GM12878 (cell line): ENCODE results near the gene KRT80. TPM values are rescaled to one million over a fixed set of nuclear protein-coding genes. Genes with fewer than 3 reads are reported as not detected.

Experiments used
- ATAC-seq: fragments of 200-7000 bp; cut with Tn5 transposase; 3 replicates; pipeline ENCODE4 v1.9.1; 2020; ENCODE audit warnings: mild to moderate bottlenecking, moderate library complexity
- BruUV-seq: library from RNA; stranded (reverse); fragments of 400-500 nt; replicated peaks from 2 replicates; lab custom pipeline; 2021; lab: Mats Ljungman, UMichigan
- CTCF ChIA-PET: fragments of 300-600 bp; sonication (Branson Sonifier 250); formaldehyde crosslinking; extraction: SDS; loops from one replicate; lab custom pipeline; 2021; ENCODE audit warnings: inconsistent platforms; lab: Yijun Ruan, JAX
- POLR2A ChIA-PET: fragments of 350-600 bp; formaldehyde crosslinking; extraction: SDS; loops from one replicate; lab custom pipeline; 2021; ENCODE audit warnings: inconsistent platforms; lab: Charles Lee
- RAD21 ChIA-PET: fragments of 300-600 bp; sonication (Branson Sonifier 250); formaldehyde crosslinking; loops from one replicate; lab custom pipeline; 2023; ENCODE audit warnings: antibody characterized with exemption; ENCODE audit not compliant: unreplicated experiment; lab: Charles Lee
- SMC1A ChIA-PET: fragments of 300-600 bp; sonication (Branson Sonifier 250); formaldehyde crosslinking; loops from one replicate; lab custom pipeline; 2023; ENCODE audit not compliant: unreplicated experiment, uncharacterized antibody; lab: Charles Lee
- DNase-seq: peaks from one replicate; pipeline ENCODE4 v3.0.0-alpha.2; 2011; ENCODE audit warnings: low read depth, low spot score
- FAIRE-seq: peaks from 3 replicates; lab custom pipeline; 2011; peaks lifted over from hg19 to GRCh38; lab: Jason Lieb, UNC
- H2AFZ ChIP-seq: 2 replicates; pipeline ENCODE4 v1.6.0; 2011; ENCODE audit warnings: low read depth, low read length, control low read depth; ENCODE audit not compliant: control insufficient read depth
- H3K27ac ChIP-seq: 2 replicates; pipeline ENCODE4 v1.5.1; 2011; ENCODE audit warnings: control low read depth; ENCODE audit not compliant: control insufficient read depth, insufficient read depth
- H3K27me3 ChIP-seq, 2 experiments: replicated peaks in 1 of 2; 2 replicates each; pipeline versions ENCODE4 v1.6.0 to v1.6.1; 2011; ENCODE audit warnings: low read length in 1 of 2; ENCODE audit not compliant: control insufficient read depth in 2 of 2, insufficient read depth in 2 of 2
- H3K36me3 ChIP-seq, 2 experiments: 2 replicates each; pipeline ENCODE4 v1.5.1; 2011; ENCODE audit warnings: low read length in 1 of 2; ENCODE audit not compliant: control insufficient read depth in 2 of 2, insufficient read depth in 2 of 2
- H3K4me1 ChIP-seq: 2 replicates; pipeline ENCODE4 v1.6.1; 2011; ENCODE audit warnings: mild to moderate bottlenecking, low read length, moderate library complexity, mixed read lengths; ENCODE audit not compliant: control insufficient read depth, insufficient read depth
- H3K4me2 ChIP-seq: 2 replicates; pipeline ENCODE4 v1.6.0; 2011; ENCODE audit warnings: control low read depth; ENCODE audit not compliant: control insufficient read depth, insufficient read depth
- H3K4me3 ChIP-seq: fragments of 200-600 bp; sonication (generic); 2 replicates; pipeline ENCODE4 v1.5.1; 2016
- H3K79me2 ChIP-seq: 2 replicates; pipeline ENCODE4 v1.6.0; 2011; ENCODE audit warnings: low read length; ENCODE audit not compliant: control insufficient read depth, insufficient read depth
- H3K9ac ChIP-seq: 2 replicates; pipeline ENCODE4 v1.8.0; 2011; ENCODE audit warnings: low read length, control low read depth, mixed read lengths; ENCODE audit not compliant: control insufficient read depth, insufficient read depth
- H3K9me3 ChIP-seq: replicated peaks from 3 replicates; pipeline ENCODE4 v1.5.1; 2011; ENCODE audit warnings: mild to moderate bottlenecking, low read length; ENCODE audit not compliant: control insufficient read depth, insufficient read depth
- H4K20me1 ChIP-seq: 2 replicates; pipeline ENCODE4 v1.6.0; 2011; ENCODE audit not compliant: control insufficient read depth, insufficient read depth
- ASH2L ChIP-seq: fragments of 300-600, 200-600 bp; sonication (generic); IDR thresholded peaks from 2 replicates; pipeline ENCODE4 v1.6.1; 2017; ENCODE audit warnings: low read depth, mild to moderate bottlenecking, borderline replicate concordance
- HDGF ChIP-seq: fragments of 450-650 bp; IDR thresholded peaks from 2 replicates; pipeline ENCODE4 v1.6.1; 2016; ENCODE audit warnings: antibody characterized with exemption
- IRF5 ChIP-seq: fragments of 450-650 bp; IDR thresholded peaks from 2 replicates; pipeline ENCODE4 v1.6.1; 2017; ENCODE audit warnings: borderline replicate concordance
- POLR2AphosphoS5 ChIP-seq: IDR thresholded peaks from 2 replicates; pipeline ENCODE4 v1.6.1; 2011; ENCODE audit warnings: mild to moderate bottlenecking, low read length, inconsistent platforms
- RAD21 ChIP-seq: IDR thresholded peaks from 2 replicates; pipeline ENCODE4 v1.6.1; 2011; ENCODE audit warnings: mild to moderate bottlenecking, low read depth, low read length, moderate library complexity; ENCODE audit not compliant: insufficient read depth
- SMC3 ChIP-seq: IDR thresholded peaks from 2 replicates; pipeline ENCODE4 v1.6.1; 2011; ENCODE audit warnings: low read length, improper control_type of control experiment, borderline replicate concordance
- TCF12 ChIP-seq: IDR thresholded peaks from 2 replicates; pipeline ENCODE4 v1.6.1; 2011; ENCODE audit warnings: low read depth, mild to moderate bottlenecking, low read length
- YY1 ChIP-seq: IDR thresholded peaks from 2 replicates; pipeline ENCODE4 v1.6.1; 2011; ENCODE audit warnings: low read depth, mild to moderate bottlenecking, low read length
- WGBS: methylation state at CpG from one replicate; pipeline ENCODE4 v1.1.6; 2016; ENCODE audit warnings: low lambda C conversion rate; ENCODE audit not compliant: insufficient replicate concordance, insufficient coverage; ENCODE audit errors: missing lambda C conversion rate; 5-methylcytosine and 5-hydroxymethylcytosine counted together
- in situ Hi-C: fragments of 300-500 bp; cut with MboI; formaldehyde crosslinking; loops from 9 replicates; pipeline ENCODE4 v1.14.3; 2018; ENCODE audit warnings: mixed read lengths
- intact Hi-C: fragments of 100-400 bp; cut with micrococcal nuclease; formaldehyde crosslinking; loops from one replicate; pipeline ENCODE4 v1.14.2; 2022; ENCODE audit not compliant: unreplicated experiment
- polyA plus RNA-seq, 11 experiments: library from polyadenylated mRNA; depleted of rRNA in 4 of 11; unstranded in 6 of 11; stranded (reverse) in 5 of 11; fragments of >200 nt; fragmentation: Nextera tagmentation in 4 of 11; fragmentation: Illumina TruSeq in 1 of 11; extraction: Ambion mirVana in 4 of 11; extraction: Trizol in 1 of 11; gene quantifications; 1 replicate in 1 of 11; 2 replicates in 10 of 11; pipeline versions ENCODE4 v1.2.1 to v1.2.3, GENCODE V29; 2011 to 2016; ENCODE audit warnings: inconsistent platforms in 2 of 11, missing spikeins in 2 of 11, low read depth in 1 of 11
- total RNA-seq, 4 experiments: library from RNA; depleted of rRNA in 3 of 4; stranded (reverse); fragments of >200 nt in 3 of 4; fragmentation: Illumina TruSeq in 1 of 4; extraction: Trizol in 1 of 4; gene quantifications; 2 replicates each; pipeline versions ENCODE4 v1.2.1 to v1.2.3, GENCODE V29; 2013 to 2021
- TF ChIP-seq, protein P1 (sequence below): fragments of 450-650 bp; IDR thresholded peaks from 2 replicates; pipeline ENCODE4 v1.6.1; 2017; ENCODE audit warnings: mild to moderate bottlenecking
- TF ChIP-seq, protein P2 (sequence below), 3 experiments: IDR thresholded peaks in 2 of 3; conservative IDR thresholded peaks in 1 of 3; 2 replicates each; pipeline ENCODE4 v1.5.1; 2011; ENCODE audit warnings: low read depth in 3 of 3, low read length in 3 of 3, mild to moderate bottlenecking in 3 of 3, control low read depth in 2 of 3, moderate library complexity in 2 of 3, inconsistent platforms in 1 of 3, mixed read lengths in 1 of 3; ENCODE audit not compliant: control insufficient read depth in 2 of 3, insufficient read depth in 1 of 3; ENCODE audit errors: extremely low read depth in 1 of 3

KRT80 gene
- total and polyA plus RNA-seq, 10 of the 15 experiments (the other 5 are each of a cell fraction or from before 2014, with no cell fraction given), result 0.01 TPM; not detected in 9

GRCh38 chr12:52221912-52222457 is 30.2 kb upstream of the KRT80 start:
- Histone ChIP-seq H3K9me3 (no peaks in the 10 kb centered on the region), H3K9ac (no peak overlapping the region), H3K27me3 (no peaks in the 10 kb centered on the region; a peak in 1 of 4 replicates), H3K79me2 (no peaks in the 10 kb centered on the region), H3K36me3 (no peaks in the 10 kb centered on the region), H3K27ac (no peak overlapping the region), H4K20me1 (no peaks in the 10 kb centered on the region), H3K4me1 (peaks cover 6% of the 10 kb centered on the region; the same call in 1 of the 2 replicates), H2AFZ (no peak overlapping the region), H3K4me3 (no peak overlapping the region), H3K4me2 (no peak overlapping the region)
- intact Hi-C loops, result no loop called here
- ChIA-PET CTCF (interaction anchor here (0.7 to 8.6 kb wide), 34 partner anchors 8 to 362 kb away, joined by 3 to 84 read pairs (median 4); partner anchors contain the start of gene KRT86), RAD21 (interaction anchor here (0.8 to 2.1 kb wide), 4 partner anchors 11 to 106 kb away, joined by 4 to 24 read pairs (median 6); no protein-coding TSS in a partner anchor), POLR2A (no interaction called here), SMC1A (interaction anchor here (0.5 to 2.4 kb wide), 7 partner anchors 9 to 70 kb away, joined by 3 to 13 read pairs (median 4); no protein-coding TSS in a partner anchor)
- 15% methylated on average over 8 of the region's 8 CpGs for WGBS
- FAIRE-seq (peak; percentile 69), DNase-seq (no peak), ATAC-seq (peak; percentile 92)
- BruUV-seq, result no TSS peak
- 0 out of 2 replicates have a peak, but pooled peaks have one; percentile 19 for TF ChIP-seq YY1
- TF ChIP-seq, protein P1, sequence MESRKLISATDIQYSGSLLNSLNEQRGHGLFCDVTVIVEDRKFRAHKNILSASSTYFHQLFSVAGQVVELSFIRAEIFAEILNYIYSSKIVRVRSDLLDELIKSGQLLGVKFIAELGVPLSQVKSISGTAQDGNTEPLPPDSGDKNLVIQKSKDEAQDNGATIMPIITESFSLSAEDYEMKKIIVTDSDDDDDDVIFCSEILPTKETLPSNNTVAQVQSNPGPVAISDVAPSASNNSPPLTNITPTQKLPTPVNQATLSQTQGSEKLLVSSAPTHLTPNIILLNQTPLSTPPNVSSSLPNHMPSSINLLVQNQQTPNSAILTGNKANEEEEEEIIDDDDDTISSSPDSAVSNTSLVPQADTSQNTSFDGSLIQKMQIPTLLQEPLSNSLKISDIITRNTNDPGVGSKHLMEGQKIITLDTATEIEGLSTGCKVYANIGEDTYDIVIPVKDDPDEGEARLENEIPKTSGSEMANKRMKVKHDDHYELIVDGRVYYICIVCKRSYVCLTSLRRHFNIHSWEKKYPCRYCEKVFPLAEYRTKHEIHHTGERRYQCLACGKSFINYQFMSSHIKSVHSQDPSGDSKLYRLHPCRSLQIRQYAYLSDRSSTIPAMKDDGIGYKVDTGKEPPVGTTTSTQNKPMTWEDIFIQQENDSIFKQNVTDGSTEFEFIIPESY, result no peak
- no peak for TF ChIP-seq HDGF
- TF ChIP-seq RAD21, result peak; percentile 45
- no peak for TF ChIP-seq IRF5
- peak; percentile 34; the same call in 1 of the 2 replicates for TF ChIP-seq SMC3
- TF ChIP-seq ASH2L, result no peak
- no peak for TF ChIP-seq POLR2AphosphoS5
- TF ChIP-seq, protein P2, sequence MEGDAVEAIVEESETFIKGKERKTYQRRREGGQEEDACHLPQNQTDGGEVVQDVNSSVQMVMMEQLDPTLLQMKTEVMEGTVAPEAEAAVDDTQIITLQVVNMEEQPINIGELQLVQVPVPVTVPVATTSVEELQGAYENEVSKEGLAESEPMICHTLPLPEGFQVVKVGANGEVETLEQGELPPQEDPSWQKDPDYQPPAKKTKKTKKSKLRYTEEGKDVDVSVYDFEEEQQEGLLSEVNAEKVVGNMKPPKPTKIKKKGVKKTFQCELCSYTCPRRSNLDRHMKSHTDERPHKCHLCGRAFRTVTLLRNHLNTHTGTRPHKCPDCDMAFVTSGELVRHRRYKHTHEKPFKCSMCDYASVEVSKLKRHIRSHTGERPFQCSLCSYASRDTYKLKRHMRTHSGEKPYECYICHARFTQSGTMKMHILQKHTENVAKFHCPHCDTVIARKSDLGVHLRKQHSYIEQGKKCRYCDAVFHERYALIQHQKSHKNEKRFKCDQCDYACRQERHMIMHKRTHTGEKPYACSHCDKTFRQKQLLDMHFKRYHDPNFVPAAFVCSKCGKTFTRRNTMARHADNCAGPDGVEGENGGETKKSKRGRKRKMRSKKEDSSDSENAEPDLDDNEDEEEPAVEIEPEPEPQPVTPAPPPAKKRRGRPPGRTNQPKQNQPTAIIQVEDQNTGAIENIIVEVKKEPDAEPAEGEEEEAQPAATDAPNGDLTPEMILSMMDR (IDR thresholded peaks at IDR 0.05 in 2 of 3, conservative IDR thresholded peaks at IDR 0.05 in 1 of 3; ENCODE audit: control insufficient read depth in 2 of 3, extremely low read depth in 1 of 3, insufficient read depth in 1 of 3, low read depth in 3 of 3, low read length in 3 of 3), result peak; percentile 48 to 74 (median 67)
- 0 out of 2 replicates have a peak, but pooled peaks have one; percentile 25 for TF ChIP-seq TCF12
- in situ Hi-C loops, result no loop called here
